OCI-M1 (cell line): Measurements from ENCODE around the gene SLC50A1.

ENCODE experiments used
- DNase-seq: peaks from one replicate; lab custom pipeline; 2025; lab: John Stamatoyannopoulos, UW

The SLC50A1 gene, protein sequence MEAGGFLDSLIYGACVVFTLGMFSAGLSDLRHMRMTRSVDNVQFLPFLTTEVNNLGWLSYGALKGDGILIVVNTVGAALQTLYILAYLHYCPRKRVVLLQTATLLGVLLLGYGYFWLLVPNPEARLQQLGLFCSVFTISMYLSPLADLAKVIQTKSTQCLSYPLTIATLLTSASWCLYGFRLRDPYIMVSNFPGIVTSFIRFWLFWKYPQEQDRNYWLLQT

DNA sequence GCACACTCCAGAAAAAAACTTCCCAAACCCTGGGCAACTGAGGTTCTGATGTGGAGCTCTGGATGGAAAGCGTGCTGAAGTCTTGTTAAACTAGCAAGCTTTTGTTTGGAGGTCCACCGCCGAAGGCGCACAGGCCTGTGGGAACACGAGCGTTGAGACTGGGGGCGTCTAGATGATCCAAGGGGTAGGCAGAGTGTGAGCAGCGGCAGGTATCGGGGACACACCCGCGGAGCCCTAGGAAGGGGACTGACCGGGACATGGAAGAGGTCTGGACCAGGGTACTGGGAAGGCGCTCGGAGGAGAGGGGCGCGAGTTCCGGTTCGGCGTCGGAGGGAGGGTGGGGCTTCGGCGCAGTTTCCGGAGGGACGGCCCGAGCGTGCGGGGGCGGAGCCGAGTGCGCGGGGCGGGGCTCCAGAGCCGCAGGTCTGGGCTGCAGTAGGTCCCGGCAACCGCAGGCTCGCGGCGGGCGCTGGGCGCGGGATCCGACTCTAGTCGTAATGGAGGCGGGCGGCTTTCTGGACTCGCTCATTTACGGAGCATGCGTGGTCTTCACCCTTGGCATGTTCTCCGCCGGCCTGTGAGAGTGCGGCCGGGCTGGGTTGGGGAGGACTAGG lies at the start of gene SLC50A1:
Gene SLC50A1, plus strand, starts transcription at position 438 of the 614 bp plus-strand sequence. Its CDS starts 60 bp downstream, at position 498.
- DNase-seq: peak; percentile 99

DNA sequence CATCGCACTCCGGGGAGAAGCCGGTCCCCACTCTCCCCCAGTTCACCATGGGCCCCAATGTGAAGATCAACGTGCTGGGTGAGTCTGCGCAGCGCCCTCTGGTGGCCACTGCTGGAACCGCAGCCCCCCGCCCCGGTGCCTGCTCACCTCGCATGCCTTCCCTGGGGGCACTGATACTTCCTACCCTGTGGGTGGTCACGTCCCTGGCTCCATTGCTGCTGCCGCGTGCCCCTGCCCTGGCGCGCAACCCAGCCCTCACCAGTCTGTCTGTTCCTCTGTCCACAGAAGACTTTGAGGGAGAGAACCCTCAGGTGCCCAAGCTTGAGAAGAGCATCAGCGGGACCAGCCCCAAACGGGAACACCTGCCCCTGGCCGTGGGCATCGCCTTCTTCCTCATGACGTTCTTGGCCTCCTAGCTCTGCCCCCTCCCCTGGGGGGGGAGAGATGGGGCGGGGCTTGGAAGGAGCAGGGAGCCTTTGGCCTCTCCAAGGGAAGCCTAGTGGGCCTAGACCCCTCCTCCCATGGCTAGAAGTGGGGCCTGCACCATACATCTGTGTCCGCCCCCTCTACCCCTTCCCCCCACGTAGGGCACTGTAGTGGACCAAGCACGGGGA lies 49.4 kb upstream of the SLC50A1 start:
- DNase-seq: peak; percentile 84

DNA sequence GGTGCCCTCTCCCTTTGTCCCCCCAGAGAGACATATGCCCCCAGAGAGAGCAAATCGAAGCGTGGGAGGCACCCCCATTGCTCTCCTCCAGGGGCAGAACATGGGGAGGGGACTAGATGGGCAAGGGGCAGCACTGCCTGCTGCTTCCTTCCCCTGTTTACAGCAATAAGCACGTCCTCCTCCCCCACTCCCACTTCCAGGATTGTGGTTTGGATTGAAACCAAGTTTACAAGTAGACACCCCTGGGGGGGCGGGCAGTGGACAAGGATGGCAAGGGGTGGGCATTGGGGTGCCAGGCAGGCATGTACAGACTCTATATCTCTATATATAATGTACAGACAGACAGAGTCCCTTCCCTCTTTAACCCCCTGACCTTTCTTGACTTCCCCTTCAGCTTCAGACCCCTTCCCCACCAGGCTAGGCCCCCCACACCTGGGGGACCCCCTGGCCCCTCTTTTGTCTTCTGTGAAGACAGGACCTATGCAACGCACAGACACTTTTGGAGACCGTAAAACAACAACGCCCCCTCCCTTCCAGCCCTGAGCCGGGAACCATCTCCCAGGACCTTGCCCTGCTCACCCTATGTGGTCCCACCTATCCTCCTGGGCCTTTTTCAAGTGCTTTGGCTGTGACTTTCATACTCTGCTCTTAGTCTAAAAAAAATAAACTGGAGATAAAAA lies 48.7 kb upstream of the SLC50A1 start:
- no peak for DNase-seq

DNA sequence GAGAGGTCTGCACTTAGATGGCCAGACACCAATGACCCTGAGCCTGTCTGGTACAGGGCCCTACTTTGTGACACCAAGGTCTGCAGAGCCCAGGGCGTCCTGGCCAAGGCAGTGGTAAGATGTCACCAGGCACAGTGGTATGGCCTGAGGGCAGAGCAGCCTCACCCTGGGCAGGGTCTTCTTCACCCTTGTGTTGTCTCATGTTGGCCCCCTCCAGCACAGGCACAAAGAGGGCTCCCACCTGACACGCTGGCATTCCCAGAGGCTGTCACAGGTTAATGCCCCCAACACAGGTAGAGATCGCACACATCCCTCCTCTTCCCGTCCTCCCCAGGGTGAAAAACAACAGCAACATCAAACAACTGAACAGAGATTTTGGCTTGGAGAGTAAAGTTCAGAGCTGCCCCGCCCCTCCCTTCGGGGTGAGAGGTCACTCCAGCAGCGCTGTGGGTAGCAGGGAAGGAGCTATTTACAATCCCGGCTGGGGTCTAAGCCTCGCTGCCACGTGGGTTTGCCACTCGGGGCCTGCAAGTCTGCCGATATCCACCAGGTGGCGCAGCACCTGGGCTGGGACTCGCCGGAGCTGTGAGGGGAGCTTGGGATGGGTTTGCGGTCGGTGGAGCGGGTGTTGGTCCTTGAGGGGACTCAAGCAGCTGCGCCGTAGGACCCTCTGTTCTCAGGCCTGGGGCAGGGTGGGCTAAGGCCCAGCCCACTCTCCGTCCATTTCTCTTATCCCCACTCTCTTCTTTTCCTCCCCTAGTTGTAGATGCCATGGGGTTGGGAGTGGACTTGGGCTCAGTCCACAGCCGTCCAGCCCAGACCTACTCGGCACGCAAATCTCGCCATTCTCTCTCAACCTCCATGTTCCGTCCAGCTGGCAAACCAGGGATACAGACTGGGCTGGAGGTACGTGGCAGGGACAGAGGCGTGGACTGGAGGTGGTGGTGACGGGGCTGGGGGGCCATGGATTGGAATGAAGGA lies 44.3 kb upstream of the SLC50A1 start:
- peak; percentile 88 for DNase-seq

DNA sequence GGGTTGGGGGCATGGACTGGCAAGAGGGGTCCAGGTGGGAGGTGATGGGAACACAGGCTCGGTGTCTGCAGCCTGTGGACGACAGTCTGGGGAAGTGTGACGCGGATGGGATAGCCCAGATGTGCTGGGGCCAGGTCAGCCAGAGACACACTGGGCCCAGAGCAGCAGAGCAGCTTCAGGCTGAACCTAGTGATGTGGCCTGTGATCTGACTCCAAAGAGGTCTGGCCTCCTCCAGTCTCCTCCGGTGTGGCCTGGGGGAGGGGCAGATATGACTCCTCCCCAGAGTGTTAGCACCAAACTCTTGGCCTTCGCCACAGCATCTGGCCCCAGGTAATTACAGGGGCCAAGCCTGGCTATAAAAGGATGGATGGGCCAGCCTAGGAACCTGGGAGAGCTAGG lies 43.5 kb upstream of the SLC50A1 start:
- DNase-seq: no peak

DNA sequence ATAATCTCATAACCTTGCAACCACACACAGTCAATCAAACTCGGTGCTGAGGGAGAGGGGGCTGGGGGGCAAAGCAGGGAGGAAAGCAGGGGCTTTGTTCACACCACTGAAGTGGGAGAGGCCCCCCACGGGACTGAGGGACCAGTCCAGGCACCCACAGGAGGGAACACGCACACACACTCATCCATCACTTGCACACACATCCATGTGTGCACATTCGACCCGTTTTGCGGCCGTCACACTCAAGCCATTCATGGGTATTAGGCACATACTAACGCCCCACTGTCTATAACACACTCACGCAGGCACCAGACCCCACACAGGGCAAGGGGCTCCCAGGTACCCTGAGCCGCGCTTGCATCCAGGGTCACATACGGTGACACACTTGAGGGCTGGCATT lies 43.0 kb upstream of the SLC50A1 start:
- DNase-seq: no peak

DNA sequence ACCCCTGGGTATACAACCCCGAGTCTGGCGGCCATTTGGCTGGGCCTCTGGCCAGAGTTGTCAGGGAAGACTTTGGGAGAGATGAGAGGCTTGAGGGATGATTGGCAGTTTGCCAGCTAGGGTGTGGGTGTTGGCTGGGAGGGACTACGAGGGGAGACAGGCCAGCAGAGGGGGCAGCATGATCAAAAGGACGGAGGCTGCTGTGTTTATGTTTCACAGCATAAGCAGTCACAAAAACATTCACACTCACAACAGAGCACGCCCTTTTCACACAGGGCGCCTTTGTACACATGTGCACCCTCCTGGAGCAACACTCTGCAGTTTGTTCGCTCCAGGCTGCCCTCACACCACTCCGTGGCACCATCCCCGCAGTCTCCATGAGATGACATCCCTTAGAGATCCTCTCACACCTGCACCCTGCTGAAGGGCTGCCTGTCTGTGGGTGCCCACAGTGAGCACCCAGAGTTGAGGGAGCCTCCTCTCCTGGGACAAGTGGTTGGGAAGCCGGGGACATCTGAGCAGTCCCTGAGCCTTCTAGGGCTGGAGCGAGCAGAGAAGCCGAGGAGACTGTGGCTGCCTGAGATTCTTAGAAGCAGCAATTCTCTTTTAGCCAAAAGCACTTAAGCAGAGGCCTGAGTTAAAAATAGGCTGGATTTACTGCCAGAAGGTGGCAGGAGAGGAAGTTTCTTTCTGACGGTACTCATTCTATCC lies 41.6 kb upstream of the SLC50A1 start:
- DNase-seq: peak; percentile 82

DNA sequence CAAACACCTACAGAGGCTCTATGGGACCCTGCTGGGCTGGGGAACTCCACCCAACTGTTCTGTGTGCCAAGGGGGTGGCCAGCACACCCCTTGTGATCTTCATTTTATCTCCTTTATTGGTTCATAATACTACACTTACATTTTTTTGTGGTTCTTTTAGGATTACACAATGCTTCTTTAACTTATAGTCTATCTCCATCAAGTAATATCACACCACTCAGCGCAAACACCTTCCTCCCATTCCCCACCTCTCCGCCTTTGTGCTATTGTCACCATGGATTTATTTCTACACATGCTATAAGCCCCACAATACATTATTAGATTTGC lies 41.1 kb upstream of the SLC50A1 start:
- no peak for DNase-seq

DNA sequence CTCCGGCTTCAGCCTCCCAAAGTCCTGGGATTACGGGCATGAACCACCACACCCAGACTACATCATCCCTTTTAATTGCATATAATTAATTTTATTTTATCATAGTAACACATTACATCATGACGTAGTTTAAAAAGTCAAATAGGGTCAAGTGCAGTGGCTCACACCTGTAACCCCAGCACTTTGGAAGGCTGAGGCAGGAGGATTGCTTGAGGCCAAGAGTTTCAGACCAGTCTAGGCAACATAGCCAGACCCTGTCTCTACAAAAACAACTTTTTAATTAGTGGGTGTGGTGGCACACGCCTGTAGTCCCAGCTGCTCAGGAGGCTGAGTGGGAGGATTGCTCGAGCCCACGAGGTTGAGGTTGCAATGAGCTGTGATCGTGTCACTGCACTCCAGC lies 36.3 kb upstream of the SLC50A1 start:
- DNase-seq: no peak

DNA sequence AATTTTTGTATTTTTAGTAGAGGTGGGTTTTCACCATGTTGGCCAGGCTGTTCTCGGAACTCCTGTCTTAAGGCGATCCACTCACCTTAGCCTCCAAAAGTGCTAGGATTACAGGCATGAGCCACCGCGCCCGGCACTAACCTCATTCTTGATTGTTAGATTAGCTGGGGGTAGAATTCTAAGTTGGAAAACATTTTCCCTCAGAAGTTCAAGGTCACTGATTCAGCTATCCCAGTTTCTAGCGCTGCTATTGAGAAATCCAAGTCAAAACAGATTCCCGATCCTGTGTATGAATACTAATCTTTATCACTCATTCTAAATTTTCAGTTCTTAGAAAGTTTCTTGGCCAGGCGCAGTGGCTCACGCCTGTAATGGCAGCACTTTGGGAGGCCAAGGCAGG lies 32.3 kb upstream of the SLC50A1 start:
- no peak for DNase-seq

DNA sequence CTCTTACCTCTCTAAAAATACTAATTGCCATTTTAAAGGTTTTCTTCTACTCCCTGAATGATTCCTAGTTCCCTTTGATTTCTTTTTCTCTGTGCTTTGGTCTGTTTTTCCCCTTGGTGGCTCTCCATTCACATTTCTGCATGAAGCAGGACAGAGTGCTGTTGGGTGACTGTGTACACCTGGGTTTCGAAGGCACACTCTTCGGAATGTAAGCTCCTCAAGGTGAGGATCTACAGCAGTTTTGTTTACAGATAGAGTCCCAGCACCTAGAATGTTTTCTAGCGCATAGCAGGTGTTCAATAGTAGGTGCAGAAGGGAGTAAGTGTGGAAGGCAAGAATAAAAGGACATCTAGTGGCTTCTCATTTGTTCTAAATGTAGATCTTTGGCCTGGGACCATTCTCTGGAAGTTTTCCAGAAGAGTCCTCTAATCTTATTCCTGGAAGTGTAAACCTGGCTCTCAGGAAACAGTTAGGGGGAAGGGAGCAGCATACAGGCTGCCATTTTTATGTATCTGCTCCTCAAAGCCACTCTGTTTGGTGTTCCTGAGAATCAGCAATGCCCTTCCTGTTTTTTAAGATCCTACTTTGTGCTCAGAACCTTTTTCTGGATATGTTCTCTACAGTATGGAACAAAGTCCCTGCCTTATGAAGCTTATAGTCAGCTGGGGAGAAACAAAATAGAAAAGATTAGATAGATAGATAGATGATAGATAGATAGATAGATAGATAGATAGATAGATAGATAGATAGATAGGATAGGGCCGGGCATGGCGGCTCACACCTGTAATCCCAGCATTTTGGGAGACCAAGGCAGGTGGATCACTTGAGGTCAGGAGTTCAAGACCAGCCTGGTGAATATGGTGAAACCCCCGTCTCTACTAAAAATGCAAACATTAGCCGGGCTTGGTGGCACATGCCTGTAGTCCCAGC lies 30.8 kb upstream of the SLC50A1 start:
- DNase-seq: no peak

DNA sequence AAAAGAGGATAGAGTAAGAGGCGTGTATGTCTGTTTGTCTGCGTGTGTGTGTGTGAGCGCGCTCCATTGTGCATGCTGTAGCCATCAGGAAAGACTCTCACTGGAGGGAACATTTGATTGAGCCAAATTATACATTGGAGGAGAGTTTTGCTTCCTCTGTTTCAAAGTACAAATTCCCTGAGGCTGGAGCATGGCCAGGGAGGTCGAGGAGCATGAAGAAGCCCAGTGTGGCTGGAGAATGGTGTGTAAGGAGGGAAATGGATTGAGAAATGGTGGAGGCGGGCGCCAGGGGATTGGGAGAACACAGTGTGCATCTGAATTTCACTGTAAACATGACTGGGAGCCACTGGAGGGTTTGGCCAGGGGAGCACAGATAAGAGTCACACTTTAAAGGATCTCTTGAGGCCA lies 30.0 kb upstream of the SLC50A1 start:
- no peak for DNase-seq

DNA sequence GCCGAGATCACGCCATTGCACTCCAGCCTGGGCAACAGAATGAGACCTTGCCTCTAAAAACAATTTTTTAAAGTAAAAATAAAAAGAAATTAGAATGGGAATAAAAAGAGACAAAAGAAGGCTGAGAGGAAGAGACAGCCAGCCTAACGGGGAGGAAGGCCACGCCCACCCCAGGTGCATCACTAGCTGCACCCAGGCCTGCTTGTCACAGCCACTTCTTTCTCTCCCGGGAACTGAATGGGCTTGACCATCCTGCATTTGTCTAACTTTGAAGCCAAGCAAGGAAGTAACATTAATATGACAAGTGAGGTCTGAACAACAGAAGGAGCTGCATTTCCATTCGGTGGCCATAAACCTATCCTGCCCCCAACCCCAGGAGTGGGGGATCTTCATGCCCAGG lies 28.8 kb upstream of the SLC50A1 start:
- no peak for DNase-seq

DNA sequence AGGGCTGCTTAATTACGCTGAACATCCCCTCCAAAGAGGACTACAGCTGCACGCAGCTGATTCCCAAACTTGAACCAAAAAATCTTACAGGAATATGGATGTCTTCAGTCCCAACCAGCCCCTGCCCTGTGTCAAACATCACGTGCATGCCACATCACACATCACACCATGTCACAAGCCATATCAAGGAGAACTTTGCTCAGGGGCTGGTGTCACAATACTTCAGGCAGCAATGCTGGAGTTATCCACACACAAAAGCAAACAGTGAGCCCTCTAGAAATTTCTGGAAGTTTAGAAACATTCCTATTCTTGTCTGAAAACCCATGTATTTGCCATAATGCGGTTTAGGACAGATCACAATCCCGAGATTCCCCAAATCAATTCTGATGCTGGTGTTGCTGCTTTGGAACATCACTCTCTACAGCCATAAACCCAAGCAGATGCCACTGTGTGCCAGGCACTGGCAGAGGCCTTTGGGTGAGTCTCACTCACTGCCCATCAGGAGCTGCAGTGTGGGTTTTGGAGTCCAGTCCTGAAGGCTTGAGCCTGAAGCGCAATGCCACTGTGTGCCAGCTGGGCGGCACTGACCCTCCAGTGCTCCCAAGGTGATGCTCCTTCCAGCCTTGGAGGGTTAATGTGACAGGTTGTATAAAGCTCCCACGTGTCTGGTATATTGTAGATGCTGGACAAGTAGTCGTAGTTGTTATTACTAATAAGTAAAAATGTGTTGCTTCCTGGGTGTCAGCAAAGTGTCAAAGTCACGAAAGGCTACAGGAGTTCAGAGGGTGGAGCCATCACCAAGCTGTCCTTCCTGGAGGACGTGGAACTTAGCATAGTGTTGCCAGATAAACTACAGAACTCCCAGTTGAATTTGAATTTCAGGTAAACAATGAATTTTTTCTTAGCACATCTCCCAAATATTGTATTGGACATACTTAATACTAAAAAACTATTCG lies 28.1 kb upstream of the SLC50A1 start:
- DNase-seq: no peak

DNA sequence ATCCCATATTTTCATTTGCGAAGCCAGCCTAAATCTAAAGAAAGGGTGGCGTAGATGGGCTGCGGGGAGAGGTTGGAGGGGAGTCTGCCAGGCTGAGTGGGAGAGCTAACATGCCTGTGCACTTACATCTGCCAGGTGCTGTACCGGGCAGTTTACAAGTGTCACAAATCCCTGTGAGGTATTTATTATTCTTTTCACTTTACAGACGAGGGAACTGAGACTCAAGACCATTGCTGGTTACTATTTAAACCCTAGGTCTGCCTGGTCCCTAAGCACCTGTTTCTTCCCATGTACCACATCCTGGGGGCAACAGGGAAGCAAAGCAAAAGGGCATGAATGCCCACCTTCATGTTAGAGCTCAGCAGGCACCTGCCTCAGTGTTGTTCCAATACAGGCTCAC lies 27.4 kb upstream of the SLC50A1 start:
- no peak for DNase-seq

DNA sequence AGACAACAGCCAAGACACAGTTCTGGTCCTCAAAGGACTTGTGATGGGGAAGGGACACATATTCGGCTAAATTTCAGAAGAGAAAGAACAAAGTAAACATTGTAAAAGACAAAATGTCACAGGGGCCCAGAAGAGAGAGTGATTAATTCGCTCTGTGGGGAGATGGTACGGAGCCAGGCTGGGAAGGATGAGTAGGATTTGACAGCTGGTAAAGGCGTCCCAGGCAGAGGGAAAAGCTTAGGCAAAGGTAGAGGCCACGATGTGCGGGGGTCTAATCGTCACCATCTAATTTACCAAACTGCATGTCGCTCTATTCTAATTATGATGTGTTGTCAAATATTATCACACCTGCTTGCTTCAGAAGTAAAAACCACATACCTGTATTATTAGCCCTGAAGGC lies 25.3 kb upstream of the SLC50A1 start:
- DNase-seq: no peak

DNA sequence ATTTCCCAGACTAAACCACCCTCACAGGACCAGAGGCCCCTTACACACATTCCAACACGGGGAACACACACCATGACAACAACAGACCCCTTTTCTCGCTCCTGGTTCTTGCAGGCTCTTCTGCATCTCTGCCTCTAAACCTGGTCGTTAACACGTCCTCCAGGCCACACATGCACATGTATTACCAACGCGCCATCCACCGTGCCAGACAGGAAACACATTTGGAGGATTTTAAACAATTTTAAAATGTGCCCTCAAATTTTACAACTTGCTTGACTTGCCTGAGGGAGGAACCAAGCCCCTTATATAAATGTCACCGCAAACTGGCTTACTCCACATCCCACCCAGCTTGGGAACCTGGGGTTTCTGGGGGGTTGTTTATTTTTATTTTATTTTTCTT lies 24.8 kb upstream of the SLC50A1 start:
- no peak for DNase-seq

DNA sequence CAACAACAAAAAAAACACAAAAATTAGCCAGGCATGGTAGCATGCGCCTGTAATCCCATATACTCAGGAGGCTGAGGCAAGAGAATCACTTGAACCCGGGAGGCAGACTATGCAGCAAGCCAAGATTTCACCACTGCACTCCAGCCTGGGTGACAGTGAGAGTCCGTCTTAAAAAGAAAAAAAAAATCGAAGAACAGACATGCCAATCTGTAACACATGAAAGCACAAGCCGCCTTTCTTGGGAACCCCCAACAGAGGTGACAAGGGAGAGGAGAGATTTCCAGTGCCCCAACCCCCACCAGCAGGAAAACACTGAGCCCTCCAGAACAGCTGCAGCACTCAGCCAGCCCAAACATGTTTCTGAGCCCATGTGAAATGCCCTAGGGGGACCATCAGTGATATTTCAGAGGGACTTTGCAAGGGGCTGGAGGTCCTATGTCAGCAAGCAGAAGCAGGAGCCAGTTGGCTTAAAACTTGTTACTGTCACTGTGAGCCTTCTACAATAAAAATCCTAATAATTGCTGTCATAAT lies 22.1 kb upstream of the SLC50A1 start:
- no peak for DNase-seq
